ENCODE results near the gene SHPK.

DNA sequence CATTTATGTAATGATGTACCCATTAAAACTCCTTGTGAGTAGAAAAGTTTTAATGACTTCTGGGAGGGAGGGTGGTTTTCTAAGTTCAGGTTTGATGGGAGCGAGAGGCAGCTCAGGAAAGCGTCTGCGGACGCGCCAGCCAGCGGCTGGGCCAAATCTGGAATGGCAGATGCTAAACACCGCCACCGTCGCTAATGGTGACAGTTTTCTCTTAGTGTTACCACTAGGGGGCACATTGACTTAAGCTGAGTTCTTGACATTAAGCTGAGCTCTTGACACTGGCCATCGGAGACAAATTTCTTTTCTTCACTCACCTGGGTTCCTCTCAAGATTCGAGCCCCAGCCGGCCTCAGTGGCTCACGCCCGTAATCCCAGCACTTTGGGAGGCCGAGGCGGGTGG, 33.6 kb downstream of the SHPK start:
- TF ChIP-seq ZFP3 (tag by site-specific recombination; IDR thresholded peaks at IDR 0.05; ENCODE audit: low read depth) (no peak), ZNF302 (tag by site-specific recombination; IDR thresholded peaks at IDR 0.05; ENCODE audit: low read depth) (no peak), SP2 (tag by site-specific recombination; IDR thresholded peaks at IDR 0.05) (no peak), ZNF76 (tag by site-specific recombination; IDR thresholded peaks at IDR 0.05; ENCODE audit: borderline replicate concordance, low read depth) (no peak), ZNF121 (tag by site-specific recombination; IDR thresholded peaks at IDR 0.05) (no peak), ZBTB1 (tag by site-specific recombination; IDR thresholded peaks at IDR 0.05) (no peak), ZNF391 (tag by site-specific recombination; IDR thresholded peaks at IDR 0.05; ENCODE audit: borderline replicate concordance, low read depth) (no peak), YY1 (tag by site-specific recombination; IDR thresholded peaks at IDR 0.05) (no peak), ZNF2 (tag by site-specific recombination; IDR thresholded peaks at IDR 0.05) (no peak)
- TF ChIP-seq, protein P1, sequence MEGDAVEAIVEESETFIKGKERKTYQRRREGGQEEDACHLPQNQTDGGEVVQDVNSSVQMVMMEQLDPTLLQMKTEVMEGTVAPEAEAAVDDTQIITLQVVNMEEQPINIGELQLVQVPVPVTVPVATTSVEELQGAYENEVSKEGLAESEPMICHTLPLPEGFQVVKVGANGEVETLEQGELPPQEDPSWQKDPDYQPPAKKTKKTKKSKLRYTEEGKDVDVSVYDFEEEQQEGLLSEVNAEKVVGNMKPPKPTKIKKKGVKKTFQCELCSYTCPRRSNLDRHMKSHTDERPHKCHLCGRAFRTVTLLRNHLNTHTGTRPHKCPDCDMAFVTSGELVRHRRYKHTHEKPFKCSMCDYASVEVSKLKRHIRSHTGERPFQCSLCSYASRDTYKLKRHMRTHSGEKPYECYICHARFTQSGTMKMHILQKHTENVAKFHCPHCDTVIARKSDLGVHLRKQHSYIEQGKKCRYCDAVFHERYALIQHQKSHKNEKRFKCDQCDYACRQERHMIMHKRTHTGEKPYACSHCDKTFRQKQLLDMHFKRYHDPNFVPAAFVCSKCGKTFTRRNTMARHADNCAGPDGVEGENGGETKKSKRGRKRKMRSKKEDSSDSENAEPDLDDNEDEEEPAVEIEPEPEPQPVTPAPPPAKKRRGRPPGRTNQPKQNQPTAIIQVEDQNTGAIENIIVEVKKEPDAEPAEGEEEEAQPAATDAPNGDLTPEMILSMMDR (tag by site-specific recombination; IDR thresholded peaks at IDR 0.05): no peak
- TF ChIP-seq, protein P2, sequence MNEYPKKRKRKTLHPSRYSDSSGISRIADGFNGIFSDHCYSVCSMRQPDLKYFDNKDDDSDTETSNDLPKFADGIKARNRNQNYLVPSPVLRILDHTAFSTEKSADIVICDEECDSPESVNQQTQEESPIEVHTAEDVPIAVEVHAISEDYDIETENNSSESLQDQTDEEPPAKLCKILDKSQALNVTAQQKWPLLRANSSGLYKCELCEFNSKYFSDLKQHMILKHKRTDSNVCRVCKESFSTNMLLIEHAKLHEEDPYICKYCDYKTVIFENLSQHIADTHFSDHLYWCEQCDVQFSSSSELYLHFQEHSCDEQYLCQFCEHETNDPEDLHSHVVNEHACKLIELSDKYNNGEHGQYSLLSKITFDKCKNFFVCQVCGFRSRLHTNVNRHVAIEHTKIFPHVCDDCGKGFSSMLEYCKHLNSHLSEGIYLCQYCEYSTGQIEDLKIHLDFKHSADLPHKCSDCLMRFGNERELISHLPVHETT (tag by site-specific recombination; IDR thresholded peaks at IDR 0.05): no peak
- TF ChIP-seq, protein P3, sequence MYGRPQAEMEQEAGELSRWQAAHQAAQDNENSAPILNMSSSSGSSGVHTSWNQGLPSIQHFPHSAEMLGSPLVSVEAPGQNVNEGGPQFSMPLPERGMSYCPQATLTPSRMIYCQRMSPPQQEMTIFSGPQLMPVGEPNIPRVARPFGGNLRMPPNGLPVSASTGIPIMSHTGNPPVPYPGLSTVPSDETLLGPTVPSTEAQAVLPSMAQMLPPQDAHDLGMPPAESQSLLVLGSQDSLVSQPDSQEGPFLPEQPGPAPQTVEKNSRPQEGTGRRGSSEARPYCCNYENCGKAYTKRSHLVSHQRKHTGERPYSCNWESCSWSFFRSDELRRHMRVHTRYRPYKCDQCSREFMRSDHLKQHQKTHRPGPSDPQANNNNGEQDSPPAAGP (tag by site-specific recombination; IDR thresholded peaks at IDR 0.05): no peak
- TF ChIP-seq, protein P4, sequence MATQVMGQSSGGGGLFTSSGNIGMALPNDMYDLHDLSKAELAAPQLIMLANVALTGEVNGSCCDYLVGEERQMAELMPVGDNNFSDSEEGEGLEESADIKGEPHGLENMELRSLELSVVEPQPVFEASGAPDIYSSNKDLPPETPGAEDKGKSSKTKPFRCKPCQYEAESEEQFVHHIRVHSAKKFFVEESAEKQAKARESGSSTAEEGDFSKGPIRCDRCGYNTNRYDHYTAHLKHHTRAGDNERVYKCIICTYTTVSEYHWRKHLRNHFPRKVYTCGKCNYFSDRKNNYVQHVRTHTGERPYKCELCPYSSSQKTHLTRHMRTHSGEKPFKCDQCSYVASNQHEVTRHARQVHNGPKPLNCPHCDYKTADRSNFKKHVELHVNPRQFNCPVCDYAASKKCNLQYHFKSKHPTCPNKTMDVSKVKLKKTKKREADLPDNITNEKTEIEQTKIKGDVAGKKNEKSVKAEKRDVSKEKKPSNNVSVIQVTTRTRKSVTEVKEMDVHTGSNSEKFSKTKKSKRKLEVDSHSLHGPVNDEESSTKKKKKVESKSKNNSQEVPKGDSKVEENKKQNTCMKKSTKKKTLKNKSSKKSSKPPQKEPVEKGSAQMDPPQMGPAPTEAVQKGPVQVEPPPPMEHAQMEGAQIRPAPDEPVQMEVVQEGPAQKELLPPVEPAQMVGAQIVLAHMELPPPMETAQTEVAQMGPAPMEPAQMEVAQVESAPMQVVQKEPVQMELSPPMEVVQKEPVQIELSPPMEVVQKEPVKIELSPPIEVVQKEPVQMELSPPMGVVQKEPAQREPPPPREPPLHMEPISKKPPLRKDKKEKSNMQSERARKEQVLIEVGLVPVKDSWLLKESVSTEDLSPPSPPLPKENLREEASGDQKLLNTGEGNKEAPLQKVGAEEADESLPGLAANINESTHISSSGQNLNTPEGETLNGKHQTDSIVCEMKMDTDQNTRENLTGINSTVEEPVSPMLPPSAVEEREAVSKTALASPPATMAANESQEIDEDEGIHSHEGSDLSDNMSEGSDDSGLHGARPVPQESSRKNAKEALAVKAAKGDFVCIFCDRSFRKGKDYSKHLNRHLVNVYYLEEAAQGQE (tag by site-specific recombination; IDR thresholded peaks at IDR 0.05): no peak

All from HEK293 (cell line).